Measurements from ENCODE around the gene EXOC3.
"Not testable (repeated sequence)": the region's sequence is repeated elsewhere in the genome, so short reads cannot be mapped to it uniquely, and the experiment has no call there.

Gene EXOC3

DNA sequence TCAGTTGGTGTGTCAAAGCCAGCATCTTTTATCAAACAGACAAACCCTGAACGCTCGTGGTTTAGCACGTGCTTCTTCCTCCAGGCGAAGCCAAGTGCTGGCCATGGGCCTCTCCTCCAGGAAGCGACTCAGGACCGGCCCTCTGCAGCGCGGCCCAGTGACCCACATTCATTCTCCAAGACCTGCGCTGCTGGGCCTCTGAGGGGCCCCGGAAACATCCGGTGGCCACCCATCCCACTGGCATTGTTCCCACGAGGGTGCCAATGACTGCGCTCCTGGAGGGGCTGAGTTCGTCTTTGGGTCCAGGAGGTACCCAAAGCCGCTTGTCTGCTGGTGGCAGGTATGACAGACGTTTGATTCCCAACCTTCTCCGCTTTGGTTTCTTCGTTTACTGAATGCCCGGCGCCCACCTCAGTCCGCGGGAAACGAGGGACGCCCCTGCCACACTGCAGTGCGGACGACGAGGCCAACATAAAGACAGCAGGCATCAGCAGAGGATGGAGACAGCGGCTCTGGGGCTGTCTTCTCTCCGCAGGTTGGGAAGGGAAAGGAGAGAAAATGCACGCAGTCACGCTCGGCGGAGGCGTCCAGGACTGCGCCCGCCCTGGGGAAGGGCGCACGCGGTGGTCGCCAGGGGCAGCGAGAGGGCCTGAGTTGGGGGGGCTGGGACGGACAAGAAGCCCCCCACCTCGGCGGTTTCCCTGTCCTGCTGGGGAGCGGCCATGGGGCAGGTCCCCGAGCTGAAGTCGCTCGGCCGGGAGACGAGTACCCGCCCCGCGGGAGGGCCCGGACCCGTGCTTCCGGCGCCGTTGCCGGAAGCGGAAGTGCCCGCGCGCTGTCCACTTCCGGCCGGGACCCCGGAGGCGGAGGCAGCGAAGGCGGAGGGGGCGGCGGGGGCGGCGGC is at the start of gene EXOC3:
Gene EXOC3, plus strand, starts transcription at position 842 of the 904 bp plus-strand sequence. CDS start 3,030 bp downstream, outside the sequence.
- Histone ChIP-seq H3K27me3 (ENCODE audit: control insufficient read depth in 1 of 2, insufficient read depth in 2 of 2, low read length in 2 of 2) (no peaks in the 10 kb centered on the region), H3K27ac (ENCODE audit: low read depth, low read length) (peak within 1 kb of the TSS; percentile 54), H3K36me3 (ENCODE audit: control insufficient read depth in 1 of 2, insufficient read depth in 2 of 2, low read length in 2 of 2) (peaks cover 13 to 16% of the 10 kb centered on the region in 2 donors), H3K9ac (ENCODE audit: low read depth in 1 of 2, low read length in 2 of 2) (peak within 1 kb of the TSS; percentile 86 to 97), H3K4me1 (ENCODE audit: control insufficient read depth in 1 of 2, insufficient read depth in 2 of 2, low read length in 2 of 2) (peaks cover 20 to 23% of the 10 kb centered on the region in 2 donors), H3K9me3 (ENCODE audit: control insufficient read depth in 1 of 2, low read length in 2 of 2) (no peaks in the 10 kb centered on the region), H3K4me3 (ENCODE audit: low read depth in 1 of 2, low read length in 2 of 2) (peak within 1 kb of the TSS; percentile 99 to 100)

DNA sequence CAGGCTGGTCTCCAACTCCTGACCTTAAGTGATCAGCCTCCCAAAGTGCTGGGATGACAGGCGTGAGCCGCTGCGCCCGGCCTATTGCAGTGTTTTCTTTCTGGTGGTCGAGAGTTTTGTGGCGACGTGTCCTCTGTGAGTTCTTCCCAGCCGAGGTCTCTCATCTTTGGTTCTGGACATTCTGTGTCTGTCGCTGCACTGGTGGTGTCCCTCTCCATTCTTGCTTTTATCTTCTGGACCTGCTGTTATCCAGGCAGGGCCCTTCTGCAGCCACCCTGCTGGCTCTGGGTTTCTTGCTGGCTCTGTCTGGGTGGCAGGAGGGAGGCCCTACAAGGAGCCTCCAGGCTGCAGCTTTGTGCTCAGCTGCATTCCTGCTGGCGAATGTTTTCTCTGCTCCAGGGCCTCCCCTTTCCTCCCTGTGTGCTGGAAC is 49.1 kb upstream of the EXOC3 start:
- Histone ChIP-seq H3K36me3 (ENCODE audit: control insufficient read depth in 1 of 2, insufficient read depth in 2 of 2, low read length in 2 of 2) (no peaks in the 10 kb centered on the region), H3K27me3 (ENCODE audit: control insufficient read depth in 1 of 2, insufficient read depth in 2 of 2, low read length in 2 of 2) (peaks cover 0 to 1% of the 10 kb centered on the region in 2 donors), H3K4me3 (ENCODE audit: low read depth in 1 of 2, low read length in 2 of 2) (no peak overlapping the region), H3K27ac (ENCODE audit: low read depth, low read length) (no peak overlapping the region), H3K9me3 (ENCODE audit: control insufficient read depth in 1 of 2, low read length in 2 of 2) (no peaks in the 10 kb centered on the region), H3K9ac (ENCODE audit: low read depth in 1 of 2, low read length in 2 of 2) (no peak overlapping the region), H3K4me1 (ENCODE audit: control insufficient read depth in 1 of 2, insufficient read depth in 2 of 2, low read length in 2 of 2) (peaks cover 16 to 29% of the 10 kb centered on the region in 2 donors)

DNA sequence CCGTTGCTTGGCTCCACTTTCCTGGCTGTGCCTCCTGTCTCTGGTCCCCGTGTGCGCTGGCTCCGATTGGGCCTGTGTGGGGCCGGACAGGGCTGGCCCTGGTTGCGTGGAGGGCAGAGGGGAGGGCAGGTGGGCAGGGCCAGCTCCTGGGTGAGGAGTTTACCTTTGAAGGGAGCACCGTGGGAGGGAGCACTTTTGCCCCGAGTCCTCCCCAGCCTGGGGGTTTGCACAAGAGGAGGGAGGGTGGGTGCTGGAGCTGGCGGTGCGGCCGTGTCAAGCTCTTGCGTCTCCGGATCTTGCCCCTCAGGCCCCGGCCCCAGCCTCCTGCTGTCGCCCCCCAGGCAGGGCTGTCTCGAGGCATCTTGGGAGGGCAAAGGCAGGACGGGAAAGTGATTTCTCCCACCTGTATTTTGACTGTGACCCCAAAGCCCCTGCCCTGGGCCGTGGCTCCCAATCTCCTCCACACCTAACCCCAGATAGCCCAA is 48.3 kb upstream of the EXOC3 start:
- Histone ChIP-seq H3K9ac (ENCODE audit: low read depth in 1 of 2, low read length in 2 of 2) (no peak overlapping the region), H3K9me3 (ENCODE audit: control insufficient read depth in 1 of 2, low read length in 2 of 2) (no peaks in the 10 kb centered on the region), H3K27ac (ENCODE audit: low read depth, low read length) (no peak overlapping the region), H3K4me3 (ENCODE audit: low read depth in 1 of 2, low read length in 2 of 2) (no peak overlapping the region), H3K4me1 (ENCODE audit: control insufficient read depth in 1 of 2, insufficient read depth in 2 of 2, low read length in 2 of 2) (peaks cover 23 to 37% of the 10 kb centered on the region in 2 donors), H3K27me3 (ENCODE audit: control insufficient read depth in 1 of 2, insufficient read depth in 2 of 2, low read length in 2 of 2) (peaks cover 7 to 8% of the 10 kb centered on the region in 2 donors), H3K36me3 (ENCODE audit: control insufficient read depth in 1 of 2, insufficient read depth in 2 of 2, low read length in 2 of 2) (no peaks in the 10 kb centered on the region)

DNA sequence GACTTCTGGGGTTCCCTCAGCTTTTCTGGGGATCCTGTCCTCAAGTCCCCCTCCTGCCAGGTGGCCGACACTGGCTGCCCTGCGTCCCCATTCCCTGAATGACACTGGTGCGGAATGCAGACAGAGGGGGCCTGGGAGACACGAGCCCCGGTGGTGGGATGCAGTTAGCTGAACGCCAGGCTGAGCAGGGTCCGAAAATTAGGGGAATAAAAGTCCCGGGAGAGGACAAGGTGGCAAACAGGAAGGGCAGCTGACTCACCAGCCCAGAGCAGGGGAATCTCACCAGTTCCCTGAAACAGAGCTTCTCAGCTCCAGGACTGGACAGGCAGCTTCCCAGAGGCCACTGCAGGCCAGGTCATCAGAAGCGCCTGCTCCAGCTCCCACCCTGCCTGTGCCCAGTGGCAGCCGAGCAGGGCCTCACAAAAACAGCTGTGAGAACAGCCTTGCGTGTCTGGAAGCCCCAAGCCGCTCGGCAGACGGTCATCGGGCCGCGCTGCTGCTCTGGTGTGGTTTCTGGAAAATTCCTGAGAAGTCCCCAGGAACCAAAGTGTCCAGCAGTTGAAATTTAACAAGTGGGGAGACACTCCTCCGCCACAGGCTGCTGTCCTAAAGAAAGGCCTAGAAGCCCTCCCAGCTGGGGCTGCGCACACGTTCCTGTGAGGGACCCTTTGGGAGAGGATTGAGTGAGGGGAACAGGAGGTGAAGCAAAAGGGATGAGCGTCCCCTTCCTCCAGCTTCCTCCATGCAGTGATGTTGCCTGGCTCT is 47.6 kb upstream of the EXOC3 start:
- Histone ChIP-seq H3K4me1 (ENCODE audit: control insufficient read depth in 1 of 2, insufficient read depth in 2 of 2, low read length in 2 of 2) (peaks cover 29 to 44% of the 10 kb centered on the region in 2 donors), H3K9ac (ENCODE audit: low read depth in 1 of 2, low read length in 2 of 2) (peak overlapping the region in 1 of 2 donors; percentile 24), H3K27me3 (ENCODE audit: control insufficient read depth in 1 of 2, insufficient read depth in 2 of 2, low read length in 2 of 2) (peaks cover 10 to 14% of the 10 kb centered on the region in 2 donors), H3K36me3 (ENCODE audit: control insufficient read depth in 1 of 2, insufficient read depth in 2 of 2, low read length in 2 of 2) (no peaks in the 10 kb centered on the region), H3K27ac (ENCODE audit: low read depth, low read length) (peak overlapping the region; percentile 20), H3K9me3 (ENCODE audit: control insufficient read depth in 1 of 2, low read length in 2 of 2) (no peaks in the 10 kb centered on the region), H3K4me3 (ENCODE audit: low read depth in 1 of 2, low read length in 2 of 2) (no peak overlapping the region)

- Histone ChIP-seq H3K9me3 (ENCODE audit: control insufficient read depth in 1 of 2, low read length in 2 of 2) (no peaks in the 10 kb centered on the region), H3K4me3 (ENCODE audit: low read depth in 1 of 2, low read length in 2 of 2) (no peak overlapping the region), H3K27me3 (ENCODE audit: control insufficient read depth in 1 of 2, insufficient read depth in 2 of 2, low read length in 2 of 2) (peaks cover 16 to 21% of the 10 kb centered on the region in 2 donors), H3K4me1 (ENCODE audit: control insufficient read depth in 1 of 2, insufficient read depth in 2 of 2, low read length in 2 of 2) (peaks cover 29 to 41% of the 10 kb centered on the region in 2 donors), H3K27ac (ENCODE audit: low read depth, low read length) (no peak overlapping the region), H3K36me3 (ENCODE audit: control insufficient read depth in 1 of 2, insufficient read depth in 2 of 2, low read length in 2 of 2) (no peaks in the 10 kb centered on the region), H3K9ac (ENCODE audit: low read depth in 1 of 2, low read length in 2 of 2) (no peak overlapping the region)
These were observed 47.0 kb upstream of the EXOC3 start for GRCh38 chr5:395921-396530.

GRCh38 chr5:396531-396961 is 46.4 kb upstream of the EXOC3 start:
- H3K27me3 ChIP-seq (ENCODE audit: control insufficient read depth in 1 of 2, insufficient read depth in 2 of 2, low read length in 2 of 2), result peaks cover 18 to 21% of the 10 kb centered on the region in 2 donors
- no peaks in the 10 kb centered on the region for H3K9me3 ChIP-seq (ENCODE audit: control insufficient read depth in 1 of 2, low read length in 2 of 2)
- no peaks in the 10 kb centered on the region for H3K36me3 ChIP-seq (ENCODE audit: control insufficient read depth in 1 of 2, insufficient read depth in 2 of 2, low read length in 2 of 2)
- no peak overlapping the region for H3K9ac ChIP-seq (ENCODE audit: low read depth in 1 of 2, low read length in 2 of 2)
- H3K27ac ChIP-seq (ENCODE audit: low read depth, low read length), result no peak overlapping the region
- H3K4me1 ChIP-seq (ENCODE audit: control insufficient read depth in 1 of 2, insufficient read depth in 2 of 2, low read length in 2 of 2), result peaks cover 29 to 41% of the 10 kb centered on the region in 2 donors
- no peak overlapping the region for H3K4me3 ChIP-seq (ENCODE audit: low read depth in 1 of 2, low read length in 2 of 2)

GRCh38 chr5:398141-398474 is 44.9 kb upstream of the EXOC3 start:
- H3K4me3 ChIP-seq (ENCODE audit: low read depth in 1 of 2, low read length in 2 of 2); H3K27ac ChIP-seq (ENCODE audit: low read depth, low read length); H3K36me3 ChIP-seq (ENCODE audit: control insufficient read depth in 1 of 2, insufficient read depth in 2 of 2, low read length in 2 of 2); H3K9ac ChIP-seq (ENCODE audit: low read depth in 1 of 2, low read length in 2 of 2); H3K9me3 ChIP-seq (ENCODE audit: control insufficient read depth in 1 of 2, low read length in 2 of 2): not testable (repeated sequence)
- Histone ChIP-seq H3K4me1 (ENCODE audit: control insufficient read depth in 1 of 2, insufficient read depth in 2 of 2, low read length in 2 of 2) (peaks cover 24 to 32% of the 10 kb centered on the region in 2 donors), H3K27me3 (ENCODE audit: control insufficient read depth in 1 of 2, insufficient read depth in 2 of 2, low read length in 2 of 2) (peaks cover 18 to 21% of the 10 kb centered on the region in 2 donors)

DNA sequence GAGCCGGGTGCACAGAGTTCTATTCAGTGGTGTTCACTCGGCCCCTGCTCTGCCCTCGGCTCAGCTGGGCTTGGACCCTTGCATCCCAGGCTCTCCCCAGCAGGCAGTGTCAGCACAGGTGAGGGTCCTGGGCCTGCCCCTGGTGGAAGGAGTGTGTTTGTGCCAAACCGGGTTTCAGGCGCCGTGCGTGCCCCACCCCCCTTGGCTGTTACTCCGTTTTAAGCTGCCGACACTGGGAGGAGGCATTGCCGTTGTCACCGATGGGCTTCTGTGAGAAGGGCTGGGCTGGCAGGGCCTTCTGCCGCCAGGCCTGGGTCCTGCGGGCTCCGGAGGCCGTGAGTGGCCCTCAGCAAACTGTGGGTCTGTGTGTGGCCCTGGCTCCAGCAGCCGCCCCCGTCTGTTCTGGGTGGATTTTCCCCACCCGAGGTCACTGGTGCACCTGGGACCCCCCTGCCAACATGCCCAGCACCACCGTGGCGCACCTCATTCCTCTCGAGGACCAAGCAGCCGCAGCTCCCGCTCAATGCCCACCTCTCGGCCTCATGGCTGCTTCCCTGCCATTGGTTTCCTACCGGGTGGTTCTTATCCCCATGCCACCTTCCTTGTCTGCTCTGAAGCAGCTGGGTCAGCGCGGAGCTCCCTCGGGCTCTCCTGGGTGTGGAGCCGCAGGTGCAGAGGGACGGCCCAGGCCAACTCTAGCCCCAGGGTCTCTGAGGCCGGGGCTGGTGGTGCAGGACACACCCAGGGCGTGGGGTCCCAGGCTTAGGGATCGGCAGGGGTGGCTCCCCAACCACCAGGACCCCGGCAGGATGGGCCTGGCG is 44.3 kb upstream of the EXOC3 start:
- Histone ChIP-seq H3K27ac (ENCODE audit: low read depth, low read length) (peak overlapping the region; percentile 62), H3K9me3 (ENCODE audit: control insufficient read depth in 1 of 2, low read length in 2 of 2) (no peaks in the 10 kb centered on the region), H3K4me3 (ENCODE audit: low read depth in 1 of 2, low read length in 2 of 2) (no peak overlapping the region), H3K27me3 (ENCODE audit: control insufficient read depth in 1 of 2, insufficient read depth in 2 of 2, low read length in 2 of 2) (peaks cover 18 to 21% of the 10 kb centered on the region in 2 donors), H3K36me3 (ENCODE audit: control insufficient read depth in 1 of 2, insufficient read depth in 2 of 2, low read length in 2 of 2) (no peaks in the 10 kb centered on the region), H3K9ac (ENCODE audit: low read depth in 1 of 2, low read length in 2 of 2) (peak overlapping the region in 1 of 2 donors; percentile 32), H3K4me1 (ENCODE audit: control insufficient read depth in 1 of 2, insufficient read depth in 2 of 2, low read length in 2 of 2) (peaks cover 21 to 29% of the 10 kb centered on the region in 2 donors)

Data from duodenal mucosa (tissue), 2 donors.